ENCODE results near the gene LDB2. TPM values are rescaled to one million over a fixed set of nuclear protein-coding genes. Genes with fewer than 3 reads are reported as not detected.

The LDB2 gene
- total and polyA plus RNA-seq, 2 donors (not counting 1 experiment from before 2014, with no cell fraction given) = not detected

- ChIA-PET CTCF (no interaction called here), POLR2A (no interaction called here)
- no peak for TF ChIP-seq CTCF (IDR thresholded peaks at IDR 0.05)
- TF ChIP-seq EZH2 (IDR thresholded peaks at IDR 0.05; ENCODE audit: borderline replicate concordance, insufficient read depth, low read depth, low read length, poor library complexity, severe bottlenecking) = no peak
- Histone ChIP-seq H3K4me2 (replicated peaks; ENCODE audit: low read depth, low read length, poor library complexity, severe bottlenecking) (no peak overlapping the region), H3K9ac (ENCODE audit: low read length) (no peak overlapping the region), H3K4me3 (ENCODE audit: control extremely low read depth in 1 of 5, extremely low read depth in 1 of 5, insufficient read depth in 1 of 5, low read depth in 2 of 5, low read length in 4 of 5) (no peak overlapping the region), H3K27ac (ENCODE audit: low read length in 2 of 2) (no peak overlapping the region), H2AFZ (ENCODE audit: insufficient read depth, low read depth, low read length, poor library complexity, severe bottlenecking) (no peak overlapping the region), H3K4me1 (ENCODE audit: control insufficient read depth in 2 of 2, insufficient read depth in 2 of 2, low read length in 2 of 2) (no peaks in the 10 kb centered on the region), H4K20me1 (ENCODE audit: control insufficient read depth, insufficient read depth, low read length, poor library complexity, severe bottlenecking) (no peaks in the 10 kb centered on the region), H3K79me2 (ENCODE audit: control insufficient read depth, insufficient read depth, low read length) (no peaks in the 10 kb centered on the region), H3K36me3 (replicated peaks in 1 of 2; ENCODE audit: control extremely low read depth in 1 of 2, control insufficient read depth in 1 of 2, extremely low read depth in 1 of 2, insufficient read depth in 2 of 2, low read length in 1 of 2) (no peaks in the 10 kb centered on the region), H3K27me3 (replicated peaks in 1 of 4; ENCODE audit: control extremely low read depth in 1 of 4, control insufficient read depth in 3 of 4, insufficient read depth in 4 of 4, low read length in 3 of 4) (no peaks in the 10 kb centered on the region), H3K9me3 (ENCODE audit: control extremely low read depth in 1 of 3, control insufficient read depth in 2 of 3, insufficient read depth in 1 of 3, low read length in 2 of 3) (peaks cover 0 to 3% (median 0%) of the 10 kb centered on the region in 3 donors)
- H3K27ac Mint-ChIP-seq = no peak overlapping the region
- no peaks in the 10 kb centered on the region for H3K4me1 Mint-ChIP-seq
- DNase-seq (no peak), ATAC-seq (ENCODE audit: low read depth) (no peak)
- H3K9me3 Mint-ChIP-seq (ENCODE audit: insufficient read depth) = no peaks in the 10 kb centered on the region
- no peaks in the 10 kb centered on the region for H3K27me3 Mint-ChIP-seq
- intact Hi-C loops (cut with micrococcal nuclease) = no loop called here
- no peak overlapping the region for H3K4me3 Mint-ChIP-seq
- 79% methylated on average over 2 of the region's 2 CpGs for WGBS (ENCODE audit: insufficient coverage)
Observed at GRCh38 chr4:16467061-16467460, 431.4 kb downstream of the LDB2 start.

- DNase-seq (no peak), ATAC-seq (ENCODE audit: low read depth) (no peak)
- Histone ChIP-seq H3K9ac (ENCODE audit: low read length) (no peak overlapping the region), H3K4me2 (replicated peaks; ENCODE audit: low read depth, low read length, poor library complexity, severe bottlenecking) (no peak overlapping the region), H4K20me1 (ENCODE audit: control insufficient read depth, insufficient read depth, low read length, poor library complexity, severe bottlenecking) (no peaks in the 10 kb centered on the region), H2AFZ (ENCODE audit: insufficient read depth, low read depth, low read length, poor library complexity, severe bottlenecking) (no peak overlapping the region), H3K36me3 (replicated peaks in 1 of 2; ENCODE audit: control extremely low read depth in 1 of 2, control insufficient read depth in 1 of 2, extremely low read depth in 1 of 2, insufficient read depth in 2 of 2, low read length in 1 of 2) (no peaks in the 10 kb centered on the region), H3K27me3 (replicated peaks in 1 of 4; ENCODE audit: control extremely low read depth in 1 of 4, control insufficient read depth in 3 of 4, insufficient read depth in 4 of 4, low read length in 3 of 4) (no peaks in the 10 kb centered on the region), H3K79me2 (ENCODE audit: control insufficient read depth, insufficient read depth, low read length) (no peaks in the 10 kb centered on the region), H3K4me1 (ENCODE audit: control insufficient read depth in 2 of 2, insufficient read depth in 2 of 2, low read length in 2 of 2) (no peaks in the 10 kb centered on the region), H3K9me3 (ENCODE audit: control extremely low read depth in 1 of 3, control insufficient read depth in 2 of 3, insufficient read depth in 1 of 3, low read length in 2 of 3) (no peaks in the 10 kb centered on the region), H3K4me3 (ENCODE audit: control extremely low read depth in 1 of 5, extremely low read depth in 1 of 5, insufficient read depth in 1 of 5, low read depth in 2 of 5, low read length in 4 of 5) (no peak overlapping the region), H3K27ac (ENCODE audit: low read length in 2 of 2) (no peak overlapping the region)
- TF ChIP-seq CTCF (IDR thresholded peaks at IDR 0.05) (no peak), EZH2 (IDR thresholded peaks at IDR 0.05; ENCODE audit: borderline replicate concordance, insufficient read depth, low read depth, low read length, poor library complexity, severe bottlenecking) (no peak)
- H3K9me3 Mint-ChIP-seq (ENCODE audit: insufficient read depth) = no peaks in the 10 kb centered on the region
- intact Hi-C loops (cut with micrococcal nuclease) = no loop called here
- H3K4me1 Mint-ChIP-seq = no peaks in the 10 kb centered on the region
- H3K27me3 Mint-ChIP-seq = no peaks in the 10 kb centered on the region
- ChIA-PET CTCF (no interaction called here), POLR2A (no interaction called here)
- no peak overlapping the region for H3K27ac Mint-ChIP-seq
- no CpG with 5 or more reads among the region's 1 CpG for WGBS (ENCODE audit: insufficient coverage)
- no peak overlapping the region for H3K4me3 Mint-ChIP-seq
Observed at GRCh38 chr4:16466581-16466980, 431.9 kb downstream of the LDB2 start.
